OCI-LY1 (cell line): Measurements from ENCODE around the gene BAG3.

Experiments used
- CTCF ChIP-seq: fragments of 200-600 bp; sonication (generic), shearing (Covaris generic); IDR thresholded peaks from 2 replicates; pipeline ENCODE4 v1.5.1; 2017; ENCODE audit warnings: mild to moderate bottlenecking, antibody characterized with exemption, low read length, moderate library complexity, mixed read lengths
- EZH2 ChIP-seq: fragments of 200-600 bp; sonication (generic), shearing (Covaris generic); IDR thresholded peaks from 2 replicates; pipeline ENCODE4 v1.8.0; 2017; ENCODE audit warnings: borderline replicate concordance, mixed run types, mild to moderate bottlenecking, antibody characterized with exemption, low read length, moderate library complexity, mixed read lengths

GRCh38 chr10:119689016-119689580 is 37.9 kb downstream of the BAG3 start:
- TF ChIP-seq CTCF (no peak), EZH2 (no peak)
